ACC112 (cell line): ENCODE results near the gene ZNF35.
"Not testable (repeated sequence)": the region's sequence is repeated elsewhere in the genome, so short reads cannot be mapped to it uniquely, and the experiment has no call there.

Experiments
- H2AFZ ChIP-seq: fragments of 200-600 bp; sonication (generic); one replicate; pipeline ENCODE4 v1.6.0; 2017; ENCODE audit warnings: antibody characterized with exemption, low read length; ENCODE audit not compliant: unreplicated experiment
- H3K27ac ChIP-seq: fragments of 200-600 bp; sonication (generic); 2 replicates; pipeline ENCODE4 v1.5.1; 2014; ENCODE audit warnings: low read depth, mild to moderate bottlenecking, antibody characterized with exemption, low read length, moderate library complexity
- H3K27me3 ChIP-seq: fragments of 200-600 bp; sonication (generic); 2 replicates; pipeline ENCODE4 v1.6.1; 2014; ENCODE audit warnings: mild to moderate bottlenecking, antibody characterized with exemption, low read length, moderate library complexity, mixed read lengths; ENCODE audit not compliant: insufficient read depth
- H3K36me3 ChIP-seq: fragments of 200-600 bp; sonication (generic); 2 replicates; pipeline ENCODE4 v1.6.1; 2016; ENCODE audit warnings: mild to moderate bottlenecking, antibody characterized with exemption, low read length, moderate library complexity, mixed read lengths; ENCODE audit not compliant: insufficient read depth
- H3K4me1 ChIP-seq: fragments of 200-600 bp; sonication (generic); one replicate; pipeline ENCODE4 v1.6.1; 2016; ENCODE audit warnings: low read length, mixed read lengths; ENCODE audit not compliant: insufficient read depth, unreplicated experiment, control insufficient read depth
- H3K4me3 ChIP-seq: fragments of 200-600 bp; sonication (generic); 2 replicates; pipeline ENCODE4 v1.5.1; 2014; ENCODE audit warnings: mild to moderate bottlenecking, low read depth, low read length
- H3K79me2 ChIP-seq: fragments of 200-600 bp; sonication (generic); one replicate; pipeline ENCODE4 v1.6.0; 2016; ENCODE audit warnings: low read length; ENCODE audit not compliant: control insufficient read depth, unreplicated experiment, insufficient read depth

ZNF35 gene

GRCh38 chr3:44659015-44659414 is 10.5 kb downstream of the ZNF35 start:
- Histone ChIP-seq H3K27ac (no peak overlapping the region), H2AFZ (no peak overlapping the region), H3K36me3 (peaks cover 84% of the 10 kb centered on the region), H3K27me3 (no peaks in the 10 kb centered on the region), H3K4me3 (no peak overlapping the region), H3K79me2 (no peaks in the 10 kb centered on the region), H3K4me1 (no peaks in the 10 kb centered on the region)

DNA sequence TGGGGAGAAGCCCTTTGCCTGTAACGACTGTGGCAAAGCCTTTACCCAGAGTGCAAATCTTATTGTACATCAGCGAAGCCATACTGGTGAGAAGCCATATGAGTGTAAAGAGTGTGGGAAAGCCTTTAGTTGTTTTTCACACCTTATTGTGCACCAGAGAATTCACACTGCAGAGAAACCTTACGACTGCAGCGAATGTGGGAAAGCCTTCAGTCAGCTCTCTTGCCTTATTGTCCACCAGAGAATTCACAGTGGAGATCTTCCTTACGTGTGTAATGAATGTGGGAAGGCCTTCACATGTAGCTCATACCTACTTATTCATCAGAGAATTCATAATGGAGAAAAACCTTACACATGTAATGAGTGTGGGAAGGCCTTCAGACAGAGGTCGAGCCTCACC is 10.9 kb downstream of the ZNF35 start:
- Histone ChIP-seq H2AFZ (no peak overlapping the region), H3K4me3 (no peak overlapping the region), H3K27ac (no peak overlapping the region), H3K36me3 (peaks cover 81% of the 10 kb centered on the region), H3K27me3 (no peaks in the 10 kb centered on the region), H3K79me2 (no peaks in the 10 kb centered on the region), H3K4me1 (no peaks in the 10 kb centered on the region)

- no peaks in the 10 kb centered on the region for H3K79me2 ChIP-seq
- H3K27me3 ChIP-seq: no peaks in the 10 kb centered on the region
- H3K4me1 ChIP-seq: no peaks in the 10 kb centered on the region
- H2AFZ ChIP-seq: no peak overlapping the region
- H3K36me3 ChIP-seq: peaks cover 65% of the 10 kb centered on the region
- no peak overlapping the region for H3K27ac ChIP-seq
- H3K4me3 ChIP-seq: no peak overlapping the region
Observed at GRCh38 chr3:44661189-44661588, 12.7 kb downstream of the ZNF35 start.

GRCh38 chr3:44665173-44665572 is 16.6 kb downstream of the ZNF35 start:
- H3K27me3 ChIP-seq: no peaks in the 10 kb centered on the region
- H2AFZ ChIP-seq: no peak overlapping the region
- no peak overlapping the region for H3K4me3 ChIP-seq
- peaks cover 16% of the 10 kb centered on the region for H3K4me1 ChIP-seq
- no peaks in the 10 kb centered on the region for H3K79me2 ChIP-seq
- H3K36me3 ChIP-seq: peaks cover 27% of the 10 kb centered on the region
- no peak overlapping the region for H3K27ac ChIP-seq

DNA sequence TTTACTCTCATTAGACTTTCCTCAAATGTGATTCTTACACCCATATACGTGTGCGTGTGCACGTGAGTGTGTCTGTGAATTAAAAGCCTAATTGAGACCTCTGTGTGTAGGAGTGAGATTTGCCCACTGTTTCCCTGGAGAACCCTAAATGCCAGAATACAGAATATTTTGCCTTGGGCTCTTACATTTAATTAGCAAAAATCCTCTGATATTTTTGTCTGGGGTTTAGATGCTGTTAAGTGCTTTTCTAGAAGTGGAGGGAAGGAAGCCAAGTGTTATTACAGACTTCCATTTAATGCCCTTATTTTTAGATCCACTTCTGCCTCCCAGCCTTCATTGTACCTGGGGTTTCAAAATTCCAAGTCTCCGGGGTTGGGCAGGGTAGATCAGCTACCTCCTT is 17.8 kb downstream of the ZNF35 start:
- H3K36me3 ChIP-seq: peaks cover 15% of the 10 kb centered on the region
- no peaks in the 10 kb centered on the region for H3K79me2 ChIP-seq
- peaks cover 16% of the 10 kb centered on the region for H3K4me1 ChIP-seq
- no peak overlapping the region for H2AFZ ChIP-seq
- H3K4me3 ChIP-seq: no peak overlapping the region
- H3K27ac ChIP-seq: 0 out of 2 replicates have a peak overlapping the region, but pooled peaks have one; percentile 8
- H3K27me3 ChIP-seq: no peaks in the 10 kb centered on the region

DNA sequence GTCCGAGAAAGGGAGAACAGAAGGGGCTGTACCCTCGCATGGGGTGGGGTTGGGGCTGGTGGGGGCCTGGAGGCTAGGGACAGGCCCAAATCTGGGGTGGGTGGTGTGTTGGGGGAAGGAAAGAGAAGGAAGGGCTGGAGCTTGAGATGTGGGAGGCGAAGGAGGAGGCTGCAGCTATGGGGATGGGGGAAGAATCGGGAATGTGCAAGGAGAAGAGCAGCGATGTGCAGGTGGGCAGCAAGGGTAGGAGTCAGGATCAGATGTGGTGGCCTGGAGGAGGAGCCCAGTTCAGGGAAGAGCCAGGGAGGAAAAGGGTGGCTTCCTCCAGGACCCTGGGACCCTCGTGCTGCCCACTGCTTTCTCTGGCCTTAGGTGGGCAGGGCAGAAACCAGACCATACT is 21.2 kb downstream of the ZNF35 start:
- no peak overlapping the region for H2AFZ ChIP-seq
- H3K36me3 ChIP-seq: no peaks in the 10 kb centered on the region; the same call in none of the 2 replicates
- H3K27me3 ChIP-seq: no peaks in the 10 kb centered on the region
- H3K79me2 ChIP-seq: no peaks in the 10 kb centered on the region
- peaks cover 16% of the 10 kb centered on the region for H3K4me1 ChIP-seq
- H3K4me3 ChIP-seq: no peak overlapping the region
- H3K27ac ChIP-seq: no peak overlapping the region

- H3K4me1 ChIP-seq, H3K27ac ChIP-seq, H3K36me3 ChIP-seq, H3K4me3 ChIP-seq, H3K79me2 ChIP-seq, H2AFZ ChIP-seq, H3K27me3 ChIP-seq: not testable (repeated sequence)
Observed at GRCh38 chr3:44673466-44673865, 24.9 kb downstream of the ZNF35 start.

GRCh38 chr3:44674211-44674610 is 25.7 kb downstream of the ZNF35 start:
- H2AFZ ChIP-seq: no peak overlapping the region
- no peaks in the 10 kb centered on the region for H3K79me2 ChIP-seq
- H3K27ac ChIP-seq: no peak overlapping the region
- no peaks in the 10 kb centered on the region for H3K27me3 ChIP-seq
- no peaks in the 10 kb centered on the region for H3K4me1 ChIP-seq
- H3K4me3 ChIP-seq: no peak overlapping the region
- no peaks in the 10 kb centered on the region for H3K36me3 ChIP-seq

- Histone ChIP-seq H3K36me3 (peaks cover 15% of the 10 kb centered on the region; the same call in 1 of the 2 replicates), H3K27me3 (no peaks in the 10 kb centered on the region), H2AFZ (no peak overlapping the region), H3K4me1 (no peaks in the 10 kb centered on the region), H3K4me3 (no peak overlapping the region), H3K79me2 (no peaks in the 10 kb centered on the region), H3K27ac (no peak overlapping the region)
Observed at GRCh38 chr3:44678480-44679116, 30.1 kb downstream of the ZNF35 start.

DNA sequence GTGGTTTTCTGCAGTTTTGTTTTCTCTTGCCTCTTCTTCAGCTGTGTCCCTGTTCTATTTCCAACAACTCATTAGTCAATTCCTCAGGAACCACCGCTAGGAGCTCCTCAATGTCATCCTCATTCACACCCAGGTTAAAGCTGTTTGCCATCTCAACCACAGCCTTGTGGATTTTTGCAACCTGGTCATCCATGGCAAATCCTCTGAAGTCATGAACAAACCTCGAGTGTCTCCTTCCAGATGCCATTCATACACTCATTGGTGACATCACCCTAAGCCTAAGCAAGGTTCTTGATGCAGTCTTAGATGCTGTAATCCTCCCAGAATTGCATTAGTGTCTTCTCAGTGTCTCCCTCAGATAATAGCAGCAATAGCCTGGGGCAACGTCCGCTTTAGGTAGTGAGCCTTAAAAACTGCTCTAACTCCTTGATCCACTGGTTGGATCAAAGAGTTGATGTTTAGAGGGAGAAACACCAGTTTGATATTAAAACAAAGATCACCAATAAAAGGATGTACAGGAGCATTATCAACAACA is 32.5 kb downstream of the ZNF35 start:
- Histone ChIP-seq H3K79me2 (no peaks in the 10 kb centered on the region), H3K27me3 (no peaks in the 10 kb centered on the region), H3K27ac (no peak overlapping the region), H3K36me3 (peaks cover 23% of the 10 kb centered on the region; the same call in 1 of the 2 replicates), H2AFZ (no peak overlapping the region), H3K4me1 (peaks cover 3% of the 10 kb centered on the region), H3K4me3 (no peak overlapping the region)

DNA sequence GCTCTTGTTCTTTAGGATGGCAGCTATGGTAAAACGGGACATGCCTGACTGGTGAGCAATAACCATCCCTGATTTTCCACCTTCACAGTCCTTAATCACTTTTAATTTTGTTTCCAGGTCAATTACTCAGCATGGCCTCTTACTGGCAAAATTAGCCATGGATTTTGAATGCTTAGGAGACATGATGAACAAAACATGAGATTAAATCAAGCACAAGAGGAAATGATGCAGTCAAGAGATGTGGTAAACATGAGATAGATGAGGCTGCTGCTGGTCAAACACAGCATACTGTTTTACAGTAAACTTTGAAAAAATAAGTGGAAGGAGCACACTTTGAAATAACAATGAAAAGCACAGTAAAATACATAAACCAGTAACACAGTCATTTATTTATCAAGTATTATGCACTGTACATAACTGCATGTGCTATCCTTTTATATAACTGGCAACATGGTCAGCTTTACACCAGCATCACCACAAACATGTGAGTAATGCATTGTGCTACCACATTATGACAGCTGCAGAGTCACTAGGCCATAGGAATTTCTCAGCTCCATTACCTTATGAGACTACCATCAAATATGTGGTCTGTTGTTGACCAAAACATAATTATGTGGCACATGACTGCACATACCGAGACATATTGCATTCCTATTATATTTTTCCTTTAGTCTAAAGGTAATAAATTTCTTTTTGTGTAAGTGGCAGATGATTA is 33.8 kb downstream of the ZNF35 start:
- Histone ChIP-seq H3K79me2 (no peaks in the 10 kb centered on the region), H3K4me1 (peaks cover 3% of the 10 kb centered on the region), H3K27me3 (no peaks in the 10 kb centered on the region)

More for the DNA sequence above, 33.8 kb downstream of the ZNF35 start:
- no peak overlapping the region for H3K4me3 ChIP-seq
- H2AFZ ChIP-seq: no peak overlapping the region
- H3K36me3 ChIP-seq: peaks cover 25% of the 10 kb centered on the region; the same call in 1 of the 2 replicates
- H3K27ac ChIP-seq: no peak overlapping the region
